ENCODE data around the gene CCL21. TPM values are rescaled to one million over a fixed set of nuclear protein-coding genes. Genes with fewer than 3 reads are reported as not detected.

The CCL21 gene
- total RNA-seq, 1 experiment from 2014 or later: not detected

DNA sequence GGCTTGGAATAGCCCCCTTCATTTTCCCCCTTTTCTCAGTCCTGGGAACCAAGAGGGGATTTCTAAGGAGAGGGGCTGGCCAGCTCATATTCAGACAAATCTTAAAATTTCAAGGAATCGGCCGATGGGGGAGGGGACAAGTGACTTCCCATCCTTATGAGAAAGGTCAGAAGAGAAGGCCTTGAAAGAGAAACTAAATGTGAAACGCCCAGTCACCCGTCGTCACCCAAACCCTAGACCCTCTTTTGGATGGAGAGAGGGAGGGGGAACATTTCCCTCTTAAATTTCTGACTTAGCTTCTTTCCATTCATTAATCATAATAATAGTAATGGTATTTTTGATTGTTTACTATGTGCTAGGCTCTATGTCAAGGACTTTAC lies 18.0 kb downstream of the CCL21 start (continued):
- TF ChIP-seq, protein P1, sequence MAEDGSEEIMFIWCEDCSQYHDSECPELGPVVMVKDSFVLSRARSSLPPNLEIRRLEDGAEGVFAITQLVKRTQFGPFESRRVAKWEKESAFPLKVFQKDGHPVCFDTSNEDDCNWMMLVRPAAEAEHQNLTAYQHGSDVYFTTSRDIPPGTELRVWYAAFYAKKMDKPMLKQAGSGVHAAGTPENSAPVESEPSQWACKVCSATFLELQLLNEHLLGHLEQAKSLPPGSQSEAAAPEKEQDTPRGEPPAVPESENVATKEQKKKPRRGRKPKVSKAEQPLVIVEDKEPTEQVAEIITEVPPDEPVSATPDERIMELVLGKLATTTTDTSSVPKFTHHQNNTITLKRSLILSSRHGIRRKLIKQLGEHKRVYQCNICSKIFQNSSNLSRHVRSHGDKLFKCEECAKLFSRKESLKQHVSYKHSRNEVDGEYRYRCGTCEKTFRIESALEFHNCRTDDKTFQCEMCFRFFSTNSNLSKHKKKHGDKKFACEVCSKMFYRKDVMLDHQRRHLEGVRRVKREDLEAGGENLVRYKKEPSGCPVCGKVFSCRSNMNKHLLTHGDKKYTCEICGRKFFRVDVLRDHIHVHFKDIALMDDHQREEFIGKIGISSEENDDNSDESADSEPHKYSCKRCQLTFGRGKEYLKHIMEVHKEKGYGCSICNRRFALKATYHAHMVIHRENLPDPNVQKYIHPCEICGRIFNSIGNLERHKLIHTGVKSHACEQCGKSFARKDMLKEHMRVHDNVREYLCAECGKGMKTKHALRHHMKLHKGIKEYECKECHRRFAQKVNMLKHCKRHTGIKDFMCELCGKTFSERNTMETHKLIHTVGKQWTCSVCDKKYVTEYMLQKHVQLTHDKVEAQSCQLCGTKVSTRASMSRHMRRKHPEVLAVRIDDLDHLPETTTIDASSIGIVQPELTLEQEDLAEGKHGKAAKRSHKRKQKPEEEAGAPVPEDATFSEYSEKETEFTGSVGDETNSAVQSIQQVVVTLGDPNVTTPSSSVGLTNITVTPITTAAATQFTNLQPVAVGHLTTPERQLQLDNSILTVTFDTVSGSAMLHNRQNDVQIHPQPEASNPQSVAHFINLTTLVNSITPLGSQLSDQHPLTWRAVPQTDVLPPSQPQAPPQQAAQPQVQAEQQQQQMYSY (CRISPR knock-in tag; IDR thresholded peaks at IDR 0.05): no peak

DNA sequence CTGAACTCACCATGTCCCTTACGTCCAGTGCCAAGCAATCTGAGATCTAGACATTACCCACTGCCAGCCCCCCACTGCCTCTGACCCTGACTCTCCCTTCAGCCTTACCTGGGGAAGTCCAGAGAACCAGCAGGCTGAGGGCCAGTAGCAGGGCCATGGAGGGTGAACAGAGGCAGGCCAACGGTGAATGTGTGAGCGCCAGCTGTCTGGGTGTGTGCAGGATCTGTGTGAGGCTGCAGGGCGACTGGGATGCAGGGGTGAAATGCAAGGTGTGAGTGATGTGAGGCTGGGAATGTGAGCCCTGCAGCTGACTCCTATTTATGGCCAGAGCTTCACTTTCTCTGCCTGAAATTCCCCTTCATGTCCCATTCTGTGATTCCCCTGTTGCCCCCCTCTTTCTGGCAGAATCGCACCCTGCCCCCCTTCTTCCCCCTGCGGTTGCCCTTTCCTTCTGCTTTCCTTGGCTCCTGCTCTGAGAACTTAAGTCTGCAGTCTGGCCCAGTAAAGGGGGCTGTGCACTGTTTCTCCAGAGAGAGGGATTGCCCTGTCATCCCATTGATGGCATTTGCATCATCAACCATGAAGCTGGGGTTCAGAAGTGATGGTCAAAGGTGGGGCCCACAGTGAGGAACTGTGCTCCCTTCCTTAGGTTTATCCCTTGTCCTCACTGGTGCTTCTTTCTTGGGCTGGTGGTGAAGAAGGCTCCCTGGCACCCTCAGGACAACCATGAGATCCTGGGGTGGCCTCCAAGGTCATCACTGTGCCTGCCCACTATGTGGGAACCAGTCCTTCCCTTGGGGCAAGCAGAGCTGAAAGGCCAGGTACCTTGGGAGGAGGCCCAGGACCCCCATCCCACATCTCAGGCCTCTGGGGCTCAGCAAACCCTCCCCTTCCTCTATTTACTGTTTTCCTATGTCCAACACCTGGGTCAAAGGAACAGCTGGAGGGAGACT lies 18.7 kb downstream of the CCL21 start, which contains the start of gene CCL19:
TSS of gene CCL19 (minus strand) at position 294 of the 953 bp plus-strand sequence. CDS start at position 157, 137 bp downstream.
- no peaks in the 10 kb centered on the region for H3K9me3 Mint-ChIP-seq
- no peak for ATAC-seq
- peaks cover 3% of the 10 kb centered on the region for H3K27me3 Mint-ChIP-seq (ENCODE audit: low read depth)
- H3K4me3 Mint-ChIP-seq: no peak within 1 kb of the TSS
- no peaks in the 10 kb centered on the region for H3K36me3 Mint-ChIP-seq
- no peak for DNase-seq (ENCODE audit: low spot score)
- ChIA-PET CTCF (interaction anchor here (0.5 to 9.0 kb wide), 4 partner anchors 10 to 52 kb away, joined by 3 to 60 read pairs (median 10); no protein-coding TSS in a partner anchor), POLR2A (no interaction called here)
- peaks cover 20% of the 10 kb centered on the region for H3K4me1 Mint-ChIP-seq
- H3K27ac Mint-ChIP-seq: no peak within 1 kb of the TSS
- TF ChIP-seq, protein P2, sequence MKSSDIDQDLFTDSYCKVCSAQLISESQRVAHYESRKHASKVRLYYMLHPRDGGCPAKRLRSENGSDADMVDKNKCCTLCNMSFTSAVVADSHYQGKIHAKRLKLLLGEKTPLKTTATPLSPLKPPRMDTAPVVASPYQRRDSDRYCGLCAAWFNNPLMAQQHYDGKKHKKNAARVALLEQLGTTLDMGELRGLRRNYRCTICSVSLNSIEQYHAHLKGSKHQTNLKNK (CRISPR knock-in tag; IDR thresholded peaks at IDR 0.05): no peak
- TF ChIP-seq, protein P3, sequence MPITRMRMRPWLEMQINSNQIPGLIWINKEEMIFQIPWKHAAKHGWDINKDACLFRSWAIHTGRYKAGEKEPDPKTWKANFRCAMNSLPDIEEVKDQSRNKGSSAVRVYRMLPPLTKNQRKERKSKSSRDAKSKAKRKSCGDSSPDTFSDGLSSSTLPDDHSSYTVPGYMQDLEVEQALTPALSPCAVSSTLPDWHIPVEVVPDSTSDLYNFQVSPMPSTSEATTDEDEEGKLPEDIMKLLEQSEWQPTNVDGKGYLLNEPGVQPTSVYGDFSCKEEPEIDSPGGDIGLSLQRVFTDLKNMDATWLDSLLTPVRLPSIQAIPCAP (CRISPR knock-in tag; IDR thresholded peaks at IDR 0.05): no peak
- TF ChIP-seq, protein P4, sequence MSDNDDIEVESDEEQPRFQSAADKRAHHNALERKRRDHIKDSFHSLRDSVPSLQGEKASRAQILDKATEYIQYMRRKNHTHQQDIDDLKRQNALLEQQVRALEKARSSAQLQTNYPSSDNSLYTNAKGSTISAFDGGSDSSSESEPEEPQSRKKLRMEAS (CRISPR knock-in tag; IDR thresholded peaks at IDR 0.05): no peak
- TF ChIP-seq, protein P5, sequence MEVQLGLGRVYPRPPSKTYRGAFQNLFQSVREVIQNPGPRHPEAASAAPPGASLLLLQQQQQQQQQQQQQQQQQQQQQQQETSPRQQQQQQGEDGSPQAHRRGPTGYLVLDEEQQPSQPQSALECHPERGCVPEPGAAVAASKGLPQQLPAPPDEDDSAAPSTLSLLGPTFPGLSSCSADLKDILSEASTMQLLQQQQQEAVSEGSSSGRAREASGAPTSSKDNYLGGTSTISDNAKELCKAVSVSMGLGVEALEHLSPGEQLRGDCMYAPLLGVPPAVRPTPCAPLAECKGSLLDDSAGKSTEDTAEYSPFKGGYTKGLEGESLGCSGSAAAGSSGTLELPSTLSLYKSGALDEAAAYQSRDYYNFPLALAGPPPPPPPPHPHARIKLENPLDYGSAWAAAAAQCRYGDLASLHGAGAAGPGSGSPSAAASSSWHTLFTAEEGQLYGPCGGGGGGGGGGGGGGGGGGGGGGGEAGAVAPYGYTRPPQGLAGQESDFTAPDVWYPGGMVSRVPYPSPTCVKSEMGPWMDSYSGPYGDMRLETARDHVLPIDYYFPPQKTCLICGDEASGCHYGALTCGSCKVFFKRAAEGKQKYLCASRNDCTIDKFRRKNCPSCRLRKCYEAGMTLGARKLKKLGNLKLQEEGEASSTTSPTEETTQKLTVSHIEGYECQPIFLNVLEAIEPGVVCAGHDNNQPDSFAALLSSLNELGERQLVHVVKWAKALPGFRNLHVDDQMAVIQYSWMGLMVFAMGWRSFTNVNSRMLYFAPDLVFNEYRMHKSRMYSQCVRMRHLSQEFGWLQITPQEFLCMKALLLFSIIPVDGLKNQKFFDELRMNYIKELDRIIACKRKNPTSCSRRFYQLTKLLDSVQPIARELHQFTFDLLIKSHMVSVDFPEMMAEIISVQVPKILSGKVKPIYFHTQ (CRISPR knock-in tag; IDR thresholded peaks at IDR 0.05): no peak
- TF ChIP-seq, protein P6, sequence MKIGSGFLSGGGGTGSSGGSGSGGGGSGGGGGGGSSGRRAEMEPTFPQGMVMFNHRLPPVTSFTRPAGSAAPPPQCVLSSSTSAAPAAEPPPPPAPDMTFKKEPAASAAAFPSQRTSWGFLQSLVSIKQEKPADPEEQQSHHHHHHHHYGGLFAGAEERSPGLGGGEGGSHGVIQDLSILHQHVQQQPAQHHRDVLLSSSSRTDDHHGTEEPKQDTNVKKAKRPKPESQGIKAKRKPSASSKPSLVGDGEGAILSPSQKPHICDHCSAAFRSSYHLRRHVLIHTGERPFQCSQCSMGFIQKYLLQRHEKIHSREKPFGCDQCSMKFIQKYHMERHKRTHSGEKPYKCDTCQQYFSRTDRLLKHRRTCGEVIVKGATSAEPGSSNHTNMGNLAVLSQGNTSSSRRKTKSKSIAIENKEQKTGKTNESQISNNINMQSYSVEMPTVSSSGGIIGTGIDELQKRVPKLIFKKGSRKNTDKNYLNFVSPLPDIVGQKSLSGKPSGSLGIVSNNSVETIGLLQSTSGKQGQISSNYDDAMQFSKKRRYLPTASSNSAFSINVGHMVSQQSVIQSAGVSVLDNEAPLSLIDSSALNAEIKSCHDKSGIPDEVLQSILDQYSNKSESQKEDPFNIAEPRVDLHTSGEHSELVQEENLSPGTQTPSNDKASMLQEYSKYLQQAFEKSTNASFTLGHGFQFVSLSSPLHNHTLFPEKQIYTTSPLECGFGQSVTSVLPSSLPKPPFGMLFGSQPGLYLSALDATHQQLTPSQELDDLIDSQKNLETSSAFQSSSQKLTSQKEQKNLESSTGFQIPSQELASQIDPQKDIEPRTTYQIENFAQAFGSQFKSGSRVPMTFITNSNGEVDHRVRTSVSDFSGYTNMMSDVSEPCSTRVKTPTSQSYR (CRISPR knock-in tag; IDR thresholded peaks at IDR 0.05): no peak
- TF ChIP-seq, protein P7, sequence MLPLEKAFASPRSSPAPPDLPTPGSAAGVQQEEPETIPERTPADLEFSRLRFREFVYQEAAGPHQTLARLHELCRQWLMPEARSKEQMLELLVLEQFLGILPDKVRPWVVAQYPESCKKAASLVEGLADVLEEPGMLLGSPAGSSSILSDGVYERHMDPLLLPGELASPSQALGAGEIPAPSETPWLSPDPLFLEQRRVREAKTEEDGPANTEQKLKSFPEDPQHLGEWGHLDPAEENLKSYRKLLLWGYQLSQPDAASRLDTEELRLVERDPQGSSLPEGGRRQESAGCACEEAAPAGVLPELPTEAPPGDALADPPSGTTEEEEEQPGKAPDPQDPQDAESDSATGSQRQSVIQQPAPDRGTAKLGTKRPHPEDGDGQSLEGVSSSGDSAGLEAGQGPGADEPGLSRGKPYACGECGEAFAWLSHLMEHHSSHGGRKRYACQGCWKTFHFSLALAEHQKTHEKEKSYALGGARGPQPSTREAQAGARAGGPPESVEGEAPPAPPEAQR (CRISPR knock-in tag; IDR thresholded peaks at IDR 0.05): no peak
- TF ChIP-seq NFATC4 (CRISPR knock-in tag; IDR thresholded peaks at IDR 0.05) (no peak), ZBTB21 (CRISPR knock-in tag; IDR thresholded peaks at IDR 0.05; ENCODE audit: borderline replicate concordance) (no peak), ZNF232 (CRISPR knock-in tag; IDR thresholded peaks at IDR 0.05) (no peak), JAZF1 (CRISPR knock-in tag; IDR thresholded peaks at IDR 0.05) (no peak)

Measured in WTC11 (cell line).